B cell (primary cell): ENCODE data around the gene UPB1. TPM values are rescaled to one million over a fixed set of nuclear protein-coding genes. Genes with fewer than 3 reads are reported as not detected.
A peak's percentile ranks its signal among the peaks of the same experiment; 100 is the strongest.

Source experiments
- ATAC-seq: fragments of 200-7000 bp; cut with Tn5 transposase; one replicate; pipeline ENCODE4 v1.10.0; 2021; ENCODE audit warnings: low read depth, mild to moderate bottlenecking, moderate number of reproducible peaks, moderate library complexity
- CTCF ChIA-PET: fragments of 350-600 bp; sonication (Branson Sonifier 250); formaldehyde crosslinking; loops from one replicate; lab custom pipeline; 2021; ENCODE audit warnings: antibody characterized with exemption, inconsistent platforms; lab: Charles Lee
- POLR2A ChIA-PET: fragments of 350-600 bp; sonication (Branson Sonifier 250); formaldehyde crosslinking; loops from one replicate; lab custom pipeline; 2021; ENCODE audit warnings: antibody characterized with exemption; lab: Charles Lee
- DNase-seq: peaks from one replicate; pipeline ENCODE4 v3.0.0; 2013
- H2AFZ ChIP-seq: 2 replicates; pipeline ENCODE4 v1.6.1; 2012; ENCODE audit warnings: mild to moderate bottlenecking, low read depth, low read length; ENCODE audit not compliant: insufficient read depth, poor library complexity, severe bottlenecking
- H3K27ac ChIP-seq, 2 donors: 1 replicate in 1 of 2; 2 replicates in 1 of 2; pipeline ENCODE4 v1.5.1; 2012 to 2013; ENCODE audit warnings: low read length in 2 of 2, mild to moderate bottlenecking in 2 of 2, moderate library complexity in 1 of 2
- H3K27me3 ChIP-seq, 4 experiments: fragments of 200-600 bp in 1 of 4; sonication (generic) in 1 of 4; replicated peaks in 1 of 4; 1 replicate in 2 of 4; 2 replicates in 2 of 4; pipeline versions ENCODE4 v1.6.1 to v1.7.0; 2013 to 2016; ENCODE audit warnings: low read length in 3 of 4, mild to moderate bottlenecking in 2 of 4, mixed read lengths in 1 of 4, moderate library complexity in 1 of 4; ENCODE audit not compliant: insufficient read depth in 4 of 4, control insufficient read depth in 3 of 4; ENCODE audit errors: control extremely low read depth in 1 of 4
- H3K36me3 ChIP-seq, 2 experiments: replicated peaks in 1 of 2; 1 replicate in 1 of 2; 2 replicates in 1 of 2; pipeline versions ENCODE4 v1.6.1 to v1.7.1; 2013; ENCODE audit warnings: low read length in 1 of 2; ENCODE audit not compliant: insufficient read depth in 2 of 2, control insufficient read depth in 1 of 2; ENCODE audit errors: control extremely low read depth in 1 of 2, extremely low read depth in 1 of 2
- H3K4me1 ChIP-seq, 2 donors: fragments of 200-600 bp in 1 of 2; sonication (generic) in 1 of 2; 1 replicate in 1 of 2; 2 replicates in 1 of 2; pipeline versions ENCODE4 v1.5.1 to v1.6.1; 2013 to 2017; ENCODE audit warnings: low read length in 2 of 2; ENCODE audit not compliant: control insufficient read depth in 2 of 2, insufficient read depth in 2 of 2
- H3K4me2 ChIP-seq: replicated peaks from 2 replicates; pipeline ENCODE3; 2012; ENCODE audit warnings: mild to moderate bottlenecking, low read depth, low read length; ENCODE audit not compliant: poor library complexity, severe bottlenecking
- H3K4me3 ChIP-seq, 5 experiments: fragments of 200-600 bp in 1 of 5; sonication (generic) in 1 of 5; 1 replicate in 3 of 5; 2 replicates in 2 of 5; pipeline versions ENCODE4 v1.5.1 to v1.7.0; 2011 to 2016; ENCODE audit warnings: low read length in 4 of 5, mild to moderate bottlenecking in 4 of 5, low read depth in 2 of 5, control low read depth in 1 of 5, moderate library complexity in 1 of 5; ENCODE audit not compliant: insufficient read depth in 1 of 5; ENCODE audit errors: control extremely low read depth in 1 of 5, extremely low read depth in 1 of 5
- H3K79me2 ChIP-seq: fragments of 200-600 bp; sonication (generic); one replicate; pipeline ENCODE4 v1.6.0; 2016; ENCODE audit warnings: low read length; ENCODE audit not compliant: control insufficient read depth, insufficient read depth
- H3K9ac ChIP-seq: fragments of 200-600 bp; sonication (generic); 2 replicates; pipeline ENCODE4 v1.6.1; 2017; ENCODE audit warnings: mild to moderate bottlenecking, low read length, moderate library complexity
- H3K9me3 ChIP-seq, 3 donors: one replicate each; pipeline versions ENCODE4 v1.6.1 to v1.7.1; 2013; ENCODE audit warnings: low read length in 2 of 3; ENCODE audit not compliant: control insufficient read depth in 2 of 3, insufficient read depth in 1 of 3; ENCODE audit errors: control extremely low read depth in 1 of 3
- H4K20me1 ChIP-seq: 2 replicates; pipeline ENCODE4 v1.6.0; 2012; ENCODE audit warnings: mild to moderate bottlenecking, low read length; ENCODE audit not compliant: insufficient read depth, control insufficient read depth, poor library complexity, severe bottlenecking
- H3K27ac Mint-ChIP-seq: one replicate; pipeline ENCODE4 v1.8.0; 2021; ENCODE audit warnings: mixed read lengths
- H3K27me3 Mint-ChIP-seq: one replicate; pipeline ENCODE4 v1.8.0; 2021; ENCODE audit warnings: mixed read lengths
- H3K4me1 Mint-ChIP-seq: one replicate; pipeline ENCODE4 v1.8.0; 2021; ENCODE audit warnings: mixed read lengths
- H3K4me3 Mint-ChIP-seq: one replicate; pipeline ENCODE4 v1.8.0; 2021; ENCODE audit warnings: mixed read lengths
- H3K9me3 Mint-ChIP-seq: one replicate; pipeline ENCODE4 v1.8.0; 2022; ENCODE audit warnings: mixed read lengths; ENCODE audit not compliant: insufficient read depth
- CTCF ChIP-seq: fragments of 200-600 bp; IDR thresholded peaks from one replicate; pipeline ENCODE4 v1.8.0; 2022; ENCODE audit warnings: antibody characterized with exemption, mild to moderate bottlenecking
- EZH2 ChIP-seq: IDR thresholded peaks from 2 replicates; pipeline ENCODE4 v1.6.1; 2012; ENCODE audit warnings: borderline replicate concordance, low read depth, mild to moderate bottlenecking, moderate library complexity, low read length; ENCODE audit not compliant: insufficient read depth, poor library complexity, severe bottlenecking
- WGBS: methylation state at CpG from one replicate; pipeline ENCODE4 v1.1.5; 2013; ENCODE audit warnings: missing lambda C conversion rate; ENCODE audit not compliant: insufficient coverage; 5-methylcytosine and 5-hydroxymethylcytosine counted together
- intact Hi-C: fragments of 100-400 bp; cut with micrococcal nuclease; formaldehyde crosslinking; loops from one replicate; pipeline ENCODE4 v1.10.0; 2022
- polyA plus RNA-seq: library from polyadenylated mRNA; depleted of rRNA; stranded (reverse); fragments of >200 nt; gene quantifications from 2 replicates; pipeline ENCODE4 v1.2.3, GENCODE V29; 2012
- total RNA-seq, 2 donors: library from RNA; stranded (reverse); fragments of 120-200 nt in 1 of 2; gene quantifications; 1 replicate in 1 of 2; 2 replicates in 1 of 2; pipeline versions ENCODE4 v1.2.3 to v1.2.4, GENCODE V29; 2013 to 2022

The UPB1 gene
- total and polyA plus RNA-seq, 2 donors (not counting 1 experiment from before 2014, with no cell fraction given), result 1.2 to 4.0 TPM

- H3K36me3 ChIP-seq, result peaks cover 18 to 69% of the 10 kb centered on the region in 2 experiments
- H3K27ac ChIP-seq, result peak overlapping the region in 1 of 2 donors; percentile 23
- H3K9me3 ChIP-seq, result no peaks in the 10 kb centered on the region
- Mint-ChIP-seq H3K9me3 (no peaks in the 10 kb centered on the region), H3K4me1 (peaks cover 38% of the 10 kb centered on the region), H3K4me3 (no peak overlapping the region), H3K27me3 (no peaks in the 10 kb centered on the region), H3K27ac (no peak overlapping the region)
- peaks cover 80% of the 10 kb centered on the region for H4K20me1 ChIP-seq
- no peak overlapping the region for H2AFZ ChIP-seq
- H3K4me3 ChIP-seq, result no peak overlapping the region
- H3K4me2 ChIP-seq, result no peak overlapping the region
- H3K9ac ChIP-seq, result no peak overlapping the region
- ATAC-seq (no peak), DNase-seq (no peak)
- intact Hi-C loops, result no loop called here
- CTCF ChIA-PET, result no interaction called here
- 91% methylated on average over 1 of the region's 2 CpGs for WGBS
- no peaks in the 10 kb centered on the region for H3K27me3 ChIP-seq
- H3K79me2 ChIP-seq, result peaks cover 78% of the 10 kb centered on the region
- H3K4me1 ChIP-seq, result peaks cover 19 to 31% of the 10 kb centered on the region in 2 donors
- POLR2A ChIA-PET, result no interaction called here
- no peak for TF ChIP-seq EZH2
- TF ChIP-seq CTCF, result no peak
Measured at GRCh38 chr22:24564376-24565058, 69.4 kb downstream of the UPB1 start.

GRCh38 chr22:24565077-24565476 is 69.9 kb downstream of the UPB1 start:
- no peak for DNase-seq
- H3K4me3 ChIP-seq, result no peak overlapping the region
- Mint-ChIP-seq H3K9me3 (no peaks in the 10 kb centered on the region), H3K27me3 (no peaks in the 10 kb centered on the region), H3K4me1 (peaks cover 35% of the 10 kb centered on the region), H3K27ac (no peak overlapping the region), H3K4me3 (no peak overlapping the region)
- H3K4me2 ChIP-seq, result no peak overlapping the region
- H2AFZ ChIP-seq, result no peak overlapping the region
- ChIA-PET POLR2A (no interaction called here), CTCF (no interaction called here)
- no peak overlapping the region for H3K27ac ChIP-seq
- H3K9me3 ChIP-seq, result no peaks in the 10 kb centered on the region
- intact Hi-C loops, result no loop called here
- H3K36me3 ChIP-seq, result peaks cover 19 to 72% of the 10 kb centered on the region in 2 experiments
- ATAC-seq, result no peak
- no peaks in the 10 kb centered on the region for H3K27me3 ChIP-seq
- peaks cover 72% of the 10 kb centered on the region for H3K79me2 ChIP-seq
- H4K20me1 ChIP-seq, result peaks cover 81% of the 10 kb centered on the region
- no peak overlapping the region for H3K9ac ChIP-seq
- no peak for TF ChIP-seq CTCF
- TF ChIP-seq EZH2, result no peak
- WGBS, result 100% methylated on average over 2 of the region's 2 CpGs
- H3K4me1 ChIP-seq, result peaks cover 16 to 26% of the 10 kb centered on the region in 2 donors
